Stimulated activated CD8-positive, alpha-beta memory T cell treated with anti-CD3 and anti-CD28 coated beads, Interleukin-2, amount 100 ng/mL, for 48 hours (primary cell): Measurements from ENCODE around the gene UBE2R2.
"Not testable (repeated sequence)": the region's sequence is repeated elsewhere in the genome, so short reads cannot be mapped to it uniquely, and the experiment has no call there.

ENCODE experiments used
- DNase-seq, 2 donors: peaks; one replicate each; pipeline ENCODE4 v3.0.0-alpha.2; 2020; ENCODE audit warnings: low read depth in 2 of 2

UBE2R2 gene

DNA sequence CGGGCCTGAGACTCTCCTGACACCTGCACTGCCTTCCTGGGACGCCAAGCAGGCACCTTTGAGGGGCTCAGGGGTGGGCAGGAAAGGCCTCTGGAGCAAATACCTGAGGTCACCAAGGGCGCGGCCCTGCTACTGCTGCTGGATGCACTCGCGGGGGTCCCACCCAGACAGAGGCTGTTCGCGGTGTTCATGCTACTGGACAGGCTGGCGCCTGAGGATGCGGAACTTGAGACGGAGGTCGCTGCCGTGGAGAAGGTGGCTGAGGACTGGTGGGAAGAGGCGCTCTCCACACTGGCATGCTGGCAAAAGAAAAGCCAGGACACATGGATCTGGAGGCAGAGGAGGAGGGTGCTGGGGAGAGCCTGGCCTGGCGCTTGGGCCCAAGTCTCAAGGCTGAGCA lies 110.7 kb downstream of the UBE2R2 start:
- DNase-seq = no peak

DNA sequence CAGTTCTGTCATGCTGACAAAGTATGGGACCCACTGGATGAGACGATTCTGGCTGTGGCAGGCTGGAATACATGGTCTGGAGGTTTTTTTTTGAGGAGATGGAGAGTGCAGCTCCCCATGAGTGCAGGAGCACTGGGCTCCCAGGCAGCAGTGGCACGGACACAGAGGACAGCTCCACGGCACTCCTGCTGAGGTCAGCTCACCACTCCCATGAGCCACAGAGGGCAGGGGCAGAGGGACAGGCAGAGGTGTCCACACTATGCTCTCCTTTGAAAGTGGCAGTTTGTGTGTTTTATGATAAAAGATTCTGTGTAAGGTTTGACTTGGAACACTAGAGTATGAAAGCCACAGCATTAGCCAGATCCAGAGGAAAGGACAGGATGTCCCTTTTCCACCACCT lies 114.4 kb downstream of the UBE2R2 start:
- no peak for DNase-seq

DNA sequence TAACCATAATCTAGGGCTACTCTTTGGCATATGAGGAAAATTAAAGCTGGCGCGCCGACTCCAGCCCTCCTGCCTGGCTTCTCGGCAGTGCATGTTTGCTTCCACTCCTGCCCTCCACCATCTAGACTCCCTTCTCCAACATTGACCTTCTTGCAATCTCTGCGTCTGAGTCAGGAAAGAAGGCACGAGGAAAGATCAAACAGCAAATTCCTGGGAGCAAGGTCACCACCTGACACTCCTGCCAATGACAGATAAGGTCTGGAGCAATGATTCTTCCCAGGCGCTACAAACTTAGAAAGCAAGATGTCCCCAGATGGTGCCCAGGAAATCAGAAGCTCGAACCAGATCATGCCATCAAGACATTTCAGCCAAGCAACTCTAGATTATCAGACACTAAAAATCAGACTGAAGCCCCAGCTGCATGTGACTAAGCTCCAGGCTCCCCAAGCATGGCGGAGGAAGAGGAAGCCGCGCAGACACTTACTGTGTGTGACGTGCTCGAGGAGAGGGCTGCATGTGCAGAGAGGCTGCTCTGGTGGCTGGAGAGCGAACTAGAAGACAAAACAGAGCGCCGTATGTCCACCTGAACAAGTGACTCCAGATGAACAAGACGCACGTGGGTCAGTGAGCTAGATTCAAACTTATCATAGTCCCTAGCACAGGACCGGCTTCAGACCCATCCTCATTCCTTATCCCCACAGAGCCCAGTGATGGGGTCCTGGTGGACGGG lies 115.3 kb downstream of the UBE2R2 start:
- DNase-seq = no peak

DNA sequence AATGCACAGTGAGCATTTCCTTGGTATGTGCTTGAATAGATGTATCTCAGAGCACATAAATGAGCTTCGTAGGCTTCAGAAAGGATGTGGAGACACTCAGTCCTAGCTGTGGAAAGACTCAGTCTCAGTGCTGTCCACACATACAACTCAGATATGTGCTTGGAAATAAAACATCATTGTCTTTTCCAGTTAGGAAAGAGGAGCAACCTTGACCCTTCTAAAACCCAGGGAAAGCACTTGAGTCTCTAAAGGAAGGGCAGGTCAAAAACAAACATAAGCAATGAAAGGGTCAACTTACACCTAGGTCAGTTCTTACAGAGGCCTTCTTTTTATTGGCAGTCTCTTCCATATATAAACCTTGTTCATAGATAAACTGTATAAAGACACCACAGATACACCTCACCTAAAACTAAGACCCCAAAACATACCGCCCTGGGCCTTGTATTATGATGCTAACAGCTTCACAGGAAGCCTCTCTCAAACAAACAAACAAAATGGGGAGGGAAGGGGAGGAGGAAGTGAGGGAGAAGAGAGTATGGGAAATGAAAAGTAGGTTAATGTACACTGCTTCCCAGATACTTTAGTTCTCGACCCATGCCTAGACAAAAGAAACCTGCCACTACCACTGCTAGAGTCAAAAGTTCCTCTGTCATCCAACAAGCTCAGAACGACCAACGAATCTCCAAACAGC lies 117.4 kb downstream of the UBE2R2 start:
- no peak for DNase-seq

DNA sequence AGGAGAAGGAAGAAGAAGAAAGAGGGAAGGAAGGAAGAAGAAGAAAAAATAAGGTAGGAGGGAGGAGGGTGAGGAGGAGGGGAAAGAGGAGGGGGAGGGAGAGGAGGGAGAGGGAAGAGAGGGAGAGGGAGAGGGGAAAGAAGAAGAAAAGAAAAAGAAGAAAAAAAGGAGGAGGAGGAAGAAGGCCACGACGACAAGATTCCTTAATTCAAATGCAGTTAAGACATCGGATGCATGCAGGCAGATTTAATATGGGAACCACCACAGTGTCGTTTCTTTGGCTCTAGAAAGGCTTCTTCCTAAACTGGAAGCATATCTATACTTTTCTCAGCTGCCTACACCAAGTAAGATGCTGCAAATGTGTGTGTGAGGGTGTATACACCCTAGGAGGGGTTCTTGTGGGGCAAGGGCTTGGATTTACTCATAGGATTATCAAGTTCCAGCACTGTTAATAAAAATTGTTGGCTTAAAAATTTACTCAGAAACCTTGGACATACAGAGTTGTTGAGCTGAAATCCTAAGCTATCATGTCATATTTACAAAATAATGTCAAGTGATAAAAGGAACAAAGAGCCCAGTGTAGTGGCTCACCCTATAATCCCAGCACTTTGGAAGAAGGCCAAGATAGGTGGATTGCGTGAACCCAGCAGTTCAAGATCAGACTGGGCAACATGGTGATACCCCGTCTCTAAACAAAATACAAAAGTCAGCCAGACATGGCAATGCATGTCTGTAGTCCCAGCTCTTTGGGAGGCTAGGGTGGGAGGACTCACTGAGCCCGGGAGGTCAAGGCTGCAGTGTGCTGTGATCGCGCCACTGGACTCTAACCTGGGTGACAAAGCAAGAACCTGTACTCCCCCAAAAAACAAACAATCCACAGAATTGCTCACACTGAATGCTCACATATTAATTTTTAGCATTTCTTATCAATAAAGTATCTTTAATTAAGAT lies 123.2 kb downstream of the UBE2R2 start:
- DNase-seq = no peak

DNA sequence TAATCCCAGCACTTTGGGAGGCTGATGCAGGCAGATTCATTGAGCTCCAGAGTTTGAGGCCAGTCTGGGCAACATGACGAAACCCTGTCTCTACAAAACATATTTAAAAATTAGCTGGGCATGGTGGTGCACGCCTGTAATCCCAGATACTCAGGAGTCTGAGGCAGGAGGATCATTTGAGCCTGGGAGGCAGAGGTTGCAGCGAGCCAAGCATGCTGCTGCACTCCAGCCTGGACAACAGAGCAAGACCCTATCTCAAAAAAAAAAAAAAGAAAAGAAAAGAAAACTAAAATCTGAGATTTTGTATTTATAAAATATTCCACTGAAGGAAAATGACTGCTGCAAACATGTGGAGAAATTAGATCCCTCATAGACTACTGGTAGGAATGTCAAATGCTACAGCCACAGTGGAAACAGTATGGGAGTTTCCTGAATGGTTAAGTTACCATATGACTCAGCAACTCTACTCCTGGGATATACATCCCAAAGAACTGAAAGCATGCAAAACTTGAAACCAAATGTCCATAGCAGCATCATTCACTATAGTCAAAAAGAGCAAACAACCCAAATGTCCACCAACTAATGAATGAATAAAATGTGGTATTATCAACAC lies 125.6 kb downstream of the UBE2R2 start:
- DNase-seq = no peak

DNA sequence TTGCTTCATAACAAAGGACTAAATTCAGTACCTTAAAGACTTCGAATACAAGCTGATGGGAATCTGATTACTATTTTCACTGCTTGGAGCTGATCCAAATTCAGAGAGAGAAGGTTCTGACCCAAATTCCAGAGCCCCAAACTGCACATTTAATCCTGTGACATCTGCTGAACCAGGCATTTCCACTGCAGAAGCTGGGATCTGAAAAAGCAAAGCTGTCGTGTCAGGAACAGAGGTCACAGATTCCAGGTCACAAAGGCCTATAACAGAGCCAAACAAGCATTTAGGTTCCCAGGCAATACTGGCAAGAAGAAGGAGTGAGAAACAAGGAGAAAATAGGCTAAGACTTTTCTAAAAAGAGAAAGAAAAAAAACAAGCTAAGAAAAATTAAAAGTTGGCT lies 126.4 kb downstream of the UBE2R2 start:
- no peak for DNase-seq

DNA sequence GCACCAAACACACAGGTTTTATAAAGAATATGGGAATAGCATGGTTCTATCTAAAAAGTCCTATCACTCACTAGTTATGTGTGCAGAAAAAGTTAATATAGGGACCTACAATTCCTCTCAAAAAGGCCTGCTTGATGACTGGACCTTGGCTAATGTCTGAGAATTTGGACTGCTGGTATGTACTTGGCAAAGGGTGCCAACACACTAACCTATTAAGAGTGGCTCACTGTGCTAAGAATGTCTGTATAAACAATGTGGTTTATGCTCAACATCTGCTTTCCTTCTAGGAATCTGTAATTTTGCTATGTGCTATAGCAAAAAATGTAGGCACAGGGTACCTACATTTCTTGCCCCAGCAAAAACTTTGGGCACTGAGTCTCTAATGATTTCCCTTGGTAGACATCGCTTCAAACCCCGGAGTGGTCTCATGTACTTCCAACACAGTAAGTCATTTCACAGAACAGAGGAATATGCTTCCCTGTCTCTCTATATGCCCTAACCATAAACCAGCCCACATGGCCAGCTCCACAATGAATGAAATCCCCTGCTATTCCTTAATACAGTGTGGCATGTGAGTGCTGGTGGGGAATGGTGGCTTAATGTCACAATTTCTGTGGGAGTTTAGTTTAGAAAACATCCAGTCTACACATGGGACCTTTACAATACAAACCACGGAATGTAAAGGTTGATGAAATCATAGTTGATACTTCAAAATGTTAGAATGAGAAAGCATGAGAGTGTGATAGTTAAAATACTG lies 130.0 kb downstream of the UBE2R2 start:
- DNase-seq = no peak

DNA sequence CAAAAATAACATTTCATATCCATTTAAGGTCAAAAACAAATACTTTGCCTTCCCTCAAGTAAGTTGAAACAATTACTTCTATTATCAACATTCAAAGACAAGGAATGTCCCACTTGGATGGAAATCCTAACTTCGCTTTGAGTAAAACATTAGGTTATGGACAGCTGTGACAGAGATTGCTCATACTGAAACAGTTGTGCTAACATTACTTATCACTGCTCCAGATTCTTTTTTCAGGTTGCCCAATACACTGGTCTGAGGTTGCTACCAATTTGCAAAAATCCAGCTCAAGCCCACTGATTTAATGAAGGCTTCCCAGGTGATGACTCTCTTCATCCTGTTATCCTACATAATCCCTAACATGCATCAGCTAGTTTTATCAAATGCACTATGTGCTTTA lies 133.4 kb downstream of the UBE2R2 start:
- no peak for DNase-seq

DNA sequence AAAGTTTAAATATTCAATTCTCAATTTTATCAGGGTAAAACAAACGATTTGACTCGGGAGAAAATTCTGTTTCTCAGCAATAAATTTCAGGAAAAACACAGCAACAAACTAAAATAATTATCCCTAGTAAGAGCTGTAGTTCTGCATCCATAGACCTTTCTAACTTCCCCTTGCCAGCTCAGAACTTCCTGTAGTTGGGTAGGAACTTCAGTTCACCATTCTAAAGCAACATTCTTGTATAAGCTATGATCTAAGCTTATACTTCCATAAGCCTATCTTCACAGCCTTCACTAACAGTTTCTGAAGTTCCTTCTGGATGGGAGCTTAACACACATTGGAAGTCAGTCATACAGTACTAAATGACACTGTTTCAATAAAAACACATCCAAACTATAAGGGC lies 135.1 kb downstream of the UBE2R2 start:
- no peak for DNase-seq

DNA sequence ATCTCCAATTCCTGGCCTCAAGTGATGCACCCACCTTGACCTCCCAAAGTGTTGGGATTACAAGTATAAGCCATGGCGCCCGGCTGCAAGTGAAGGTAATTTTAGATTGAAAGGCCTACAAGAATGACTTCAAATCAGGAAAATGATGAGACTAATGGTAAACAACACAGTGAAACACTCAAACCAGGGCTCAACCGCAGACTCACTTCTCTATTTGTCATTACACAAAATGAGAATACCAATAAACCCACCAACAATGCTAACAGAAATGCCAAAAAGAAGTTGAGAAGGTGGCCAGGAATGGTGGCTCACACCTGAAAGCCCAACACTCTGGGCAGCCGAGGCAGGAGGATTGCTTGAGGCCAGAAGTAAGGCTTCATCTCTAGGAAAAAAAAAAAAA lies 139.6 kb downstream of the UBE2R2 start:
- no peak for DNase-seq

DNA sequence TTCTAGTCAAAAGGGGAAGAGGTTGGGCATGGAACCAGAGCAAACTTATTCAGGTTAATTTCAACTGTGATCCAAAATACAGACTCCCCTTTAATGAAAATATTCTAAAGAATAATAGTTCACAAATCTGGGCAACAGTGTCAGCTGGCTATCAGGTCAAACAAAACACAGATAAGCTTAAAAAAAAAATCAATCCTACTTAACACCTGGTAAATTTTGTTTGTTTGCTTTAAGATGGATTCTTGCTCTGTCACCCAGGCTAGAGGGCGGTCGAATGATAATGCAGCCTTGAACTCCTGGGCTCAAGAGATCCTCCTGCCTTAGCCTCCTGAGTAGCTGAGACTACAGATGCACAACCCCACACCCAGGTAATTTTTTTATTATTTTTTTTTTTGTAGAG lies 142.8 kb downstream of the UBE2R2 start:
- DNase-seq = no peak

DNA sequence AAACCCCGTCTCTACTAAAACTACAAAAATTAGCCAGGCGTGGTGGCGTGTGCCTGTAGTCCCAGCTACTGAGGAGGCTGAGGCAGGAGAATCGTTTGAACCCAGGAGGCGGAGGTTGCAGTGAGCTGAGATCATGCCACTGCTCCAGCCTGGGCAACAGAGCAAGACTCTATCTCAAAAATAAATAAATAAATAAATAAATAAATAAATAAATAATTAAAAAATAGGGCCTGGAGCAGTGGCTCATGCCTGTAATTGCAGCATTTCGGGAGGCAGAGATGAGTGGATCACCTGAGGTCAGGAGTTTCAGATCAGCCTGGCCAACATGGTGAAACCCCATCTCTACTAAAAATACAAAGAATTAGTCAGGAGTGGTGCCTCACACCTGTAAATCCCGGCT lies 145.5 kb downstream of the UBE2R2 start:
- not testable (repeated sequence) for DNase-seq

DNA sequence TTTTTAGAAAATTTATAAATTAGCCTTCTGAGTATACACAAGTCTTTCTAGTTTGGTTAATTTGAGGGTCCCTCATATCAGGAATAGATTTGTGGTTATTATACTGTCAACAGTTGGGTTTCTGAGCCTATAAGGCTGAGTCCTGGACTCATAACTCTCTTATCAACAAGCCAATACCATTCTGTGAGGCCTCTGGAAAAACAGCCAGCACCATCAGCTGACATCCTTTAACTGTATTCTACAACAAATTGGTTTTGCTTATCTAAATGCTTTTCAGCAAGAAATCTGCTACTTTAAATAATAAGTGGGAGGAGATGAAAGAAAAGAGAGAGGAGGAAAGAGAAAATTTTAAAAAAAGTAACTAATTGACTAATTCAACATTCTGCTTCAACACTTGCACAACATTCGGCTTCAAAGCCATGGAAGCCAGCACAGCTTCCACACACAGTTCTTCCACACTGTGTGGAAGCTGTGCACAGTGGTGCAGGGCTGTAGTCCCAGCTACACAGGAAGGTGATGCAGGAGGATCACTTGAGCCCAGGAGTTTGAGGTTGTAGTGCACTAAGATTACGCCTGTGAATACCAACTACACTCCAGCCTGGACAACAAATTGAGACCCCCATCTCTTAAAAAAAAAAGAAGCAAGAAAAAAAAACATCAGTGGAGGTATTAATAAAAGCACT lies 147.3 kb downstream of the UBE2R2 start:
- no peak for DNase-seq
